Epithelial cell of alveolus of lung (primary cell): ENCODE data around the gene CEACAM18. TPM values are rescaled to one million over a fixed set of nuclear protein-coding genes. Genes with fewer than 3 reads are reported as not detected.

Experiments
- total RNA-seq: library from RNA; depleted of rRNA; stranded (reverse); fragments of >200 nt; gene quantifications from 2 replicates; pipeline ENCODE4 v1.2.1, GENCODE V29; 2015

The CEACAM18 gene
- not detected in 2 replicates for total RNA-seq

DNA sequence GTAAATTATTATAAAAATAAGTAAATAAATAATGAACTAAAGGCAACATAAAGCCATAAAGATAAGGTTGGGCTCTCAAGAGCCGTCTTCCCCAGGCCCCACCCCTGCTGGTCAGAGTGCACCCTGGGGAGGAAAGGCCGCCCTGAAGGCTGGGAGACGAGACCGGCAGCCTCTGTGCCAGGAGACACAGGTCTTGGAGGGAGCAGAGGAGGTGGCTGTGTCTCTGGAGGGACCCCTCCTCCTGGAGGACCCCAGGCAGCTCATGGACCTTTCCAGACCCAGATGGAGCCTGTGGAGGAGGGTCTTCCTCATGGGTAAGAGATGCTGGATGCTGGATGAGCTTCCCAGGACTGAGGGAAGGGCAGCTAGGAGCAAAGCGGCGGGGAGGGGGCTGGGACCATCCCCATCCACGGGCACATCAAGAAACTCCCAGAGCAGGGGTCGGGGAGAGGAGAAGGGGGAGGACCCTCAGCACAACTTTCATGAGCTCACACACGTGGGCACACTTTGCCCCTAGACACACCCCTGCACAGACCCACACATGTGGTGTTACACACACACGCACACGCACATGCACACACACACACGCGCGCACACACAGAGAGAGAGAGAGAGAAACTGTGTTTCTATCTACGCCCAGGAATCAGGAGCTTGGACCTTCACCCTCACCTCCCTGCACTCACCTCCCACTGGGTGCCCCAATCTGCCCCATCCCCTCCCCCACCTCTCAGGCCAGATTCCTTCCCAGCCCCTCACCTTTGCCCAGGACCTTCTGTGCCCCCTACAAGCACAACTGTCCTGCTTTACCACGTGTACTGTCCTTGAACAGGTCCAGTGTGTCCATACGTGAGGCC, at the start of gene CEACAM18:
CEACAM18 (plus strand) TSS at position 159 of the 854 bp plus-strand sequence.

DNA sequence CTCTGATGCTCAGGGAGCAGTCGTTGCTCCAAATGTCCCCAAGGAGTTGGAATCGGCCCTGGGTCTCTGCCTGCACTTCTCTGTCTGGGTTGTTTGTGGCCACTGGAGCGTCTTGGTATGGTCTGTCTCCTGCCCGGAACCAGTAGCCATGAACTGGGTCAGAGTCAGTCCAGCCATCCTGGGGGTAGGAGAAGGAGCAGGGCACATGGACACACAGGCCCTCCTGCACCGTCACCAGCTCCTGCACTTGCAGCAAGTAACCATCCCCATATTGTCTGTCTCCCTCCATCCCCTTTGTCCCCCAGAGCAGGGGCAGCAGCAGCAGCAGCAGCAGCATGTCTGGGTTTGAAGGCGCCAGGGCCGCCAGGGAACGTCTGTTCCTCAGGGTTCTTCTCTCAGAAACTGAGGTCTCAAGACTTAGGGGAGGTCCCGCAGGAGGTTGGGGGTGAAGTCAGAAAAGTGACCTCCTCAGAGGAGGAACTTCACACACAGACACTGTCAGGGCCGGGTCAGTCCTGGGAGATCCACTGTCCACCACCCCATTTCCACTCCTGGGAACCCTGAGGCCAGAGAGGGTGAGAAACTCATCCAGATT, 20.2 kb upstream of the CEACAM18 start, which contains the start of gene SIGLEC8:
SIGLEC8 (minus strand) TSS at position 404 of the 595 bp plus-strand sequence; CDS start at position 337, 67 bp downstream.

DNA sequence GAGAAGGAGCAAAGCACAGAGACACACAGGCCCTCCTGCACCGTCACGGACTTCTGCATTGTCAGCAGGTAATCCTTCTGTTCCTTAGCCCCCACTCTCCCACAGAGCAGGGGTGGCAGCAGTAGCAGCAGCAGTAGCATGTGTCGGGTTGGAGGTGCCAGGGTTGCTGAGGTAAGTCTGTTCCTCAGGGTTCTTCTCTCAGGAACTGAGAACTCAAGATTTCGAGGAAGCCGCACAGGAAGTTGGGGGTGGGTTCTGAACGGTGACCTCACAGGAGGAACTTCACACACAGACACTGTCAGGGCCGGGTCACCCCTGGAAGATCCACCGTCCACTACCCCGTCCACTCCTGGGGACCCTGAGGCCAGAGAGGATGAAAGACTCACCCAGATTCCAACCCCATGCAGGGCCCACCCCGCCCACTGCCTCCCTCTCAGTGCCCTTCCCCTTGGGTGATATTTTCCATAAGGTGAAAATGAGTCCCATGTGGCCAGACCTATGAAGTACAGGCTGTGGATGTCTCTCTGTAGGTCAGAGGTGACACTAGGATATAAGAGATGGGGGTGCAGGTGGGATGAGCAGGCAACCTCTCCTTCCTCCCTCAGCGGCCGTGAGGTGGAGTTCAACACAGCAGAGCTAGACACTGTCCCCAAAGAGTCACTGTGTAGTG, 23.4 kb downstream of the CEACAM18 start, which contains the start of gene SIGLEC12:
SIGLEC12 (minus strand) TSS at position 207 of the 670 bp plus-strand sequence; CDS start at position 140, 67 bp downstream.

DNA sequence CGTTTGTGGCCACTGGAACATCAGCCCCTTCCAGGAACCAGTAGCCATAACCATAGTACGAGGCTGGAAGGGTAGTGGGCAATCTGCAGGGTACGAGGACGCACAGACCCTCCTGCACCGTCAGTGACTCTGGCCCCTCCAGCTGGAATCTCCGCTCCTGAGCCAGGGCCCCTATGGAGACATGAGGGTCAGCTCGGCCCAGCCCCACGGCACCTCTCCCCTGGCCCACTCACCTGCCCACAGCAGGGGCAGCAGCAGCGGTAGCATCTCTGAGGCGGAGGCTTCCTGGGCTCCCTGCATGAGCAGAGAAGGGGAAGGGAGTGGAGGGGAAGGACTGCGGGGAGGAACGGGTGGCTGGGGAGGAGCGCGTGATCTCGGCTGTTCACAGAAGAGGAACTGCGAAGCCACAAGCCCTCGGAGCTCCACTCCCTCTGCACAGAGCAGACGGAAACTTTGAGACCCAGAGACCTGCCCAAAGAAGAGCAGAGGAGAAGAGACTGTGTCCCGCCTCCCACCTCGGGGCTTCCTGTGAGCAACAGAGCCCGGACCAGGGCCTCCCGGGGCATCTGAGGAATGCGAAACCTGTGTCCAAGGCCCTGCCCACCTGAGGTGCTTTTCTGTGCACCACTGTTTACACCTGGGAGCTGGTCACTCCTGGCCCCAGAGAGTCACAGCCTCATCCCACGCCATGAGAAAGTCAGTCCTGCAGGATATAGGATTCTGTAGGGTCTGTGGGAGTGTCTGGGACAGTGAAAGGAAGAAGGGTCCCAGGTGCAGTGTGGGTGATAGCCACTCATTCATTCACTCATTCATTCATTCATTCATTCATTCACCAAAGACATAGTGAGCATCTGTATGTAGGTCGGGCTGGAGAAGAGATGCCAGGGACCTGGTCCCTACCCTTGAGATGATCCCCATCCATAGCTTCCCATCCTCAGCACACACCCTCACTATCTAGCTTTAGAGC, 53.3 kb downstream of the CEACAM18 start, which contains the start of gene SIGLEC6:
SIGLEC6 (minus strand) TSS at position 322 of the 967 bp plus-strand sequence; CDS start at position 300, 22 bp downstream.

Other genes starting within 250 kb of the CEACAM18 start
- gene SIGLECL1, start 227.5 kb upstream of the CEACAM18 start, total RNA-seq: not detected in 2 replicates
- gene IGLON5, start 166.9 kb upstream of the CEACAM18 start, total RNA-seq: under 0.01 and 1.8 TPM in 2 replicates
- gene VSIG10L, start 136.4 kb upstream of the CEACAM18 start, total RNA-seq: 0.91 and 1.8 TPM in 2 replicates
- 103 and 128 TPM in 2 replicates for gene ETFB, start 112.2 kb upstream of the CEACAM18 start, total RNA-seq
- not detected in 2 replicates for gene CLDND2, start 109.5 kb upstream of the CEACAM18 start, total RNA-seq
- gene NKG7, start 105.9 kb upstream of the CEACAM18 start, total RNA-seq: not detected in 2 replicates
- not detected in 2 replicates for gene LIM2, start 90.6 kb upstream of the CEACAM18 start, total RNA-seq
- gene C19orf84, start 87.9 kb upstream of the CEACAM18 start, total RNA-seq: not detected in 2 replicates
- not detected in 2 replicates for gene SIGLEC10, start 60.9 kb upstream of the CEACAM18 start, total RNA-seq
- not detected in 2 replicates for gene SIGLEC8, start 20.1 kb upstream of the CEACAM18 start, total RNA-seq
- not detected in 2 replicates for gene SIGLEC12, start 23.3 kb downstream of the CEACAM18 start, total RNA-seq
- not detected in 2 replicates for gene SIGLEC6, start 53.1 kb downstream of the CEACAM18 start, total RNA-seq
- 2.8 and 4.6 TPM in 2 replicates for gene ZNF175, start 92.7 kb downstream of the CEACAM18 start, total RNA-seq
- not detected in 2 replicates for gene SIGLEC5, start 151.9 kb downstream of the CEACAM18 start, total RNA-seq
- 0.13 TPM in 1 of 2 replicates, not detected in the other for gene SIGLEC14, start 168.3 kb downstream of the CEACAM18 start, total RNA-seq
- gene SPACA6, start 214.8 kb downstream of the CEACAM18 start, total RNA-seq: 2.8 and 3.9 TPM in 2 replicates
- gene HAS1, start 245.5 kb downstream of the CEACAM18 start, total RNA-seq: 0.52 and 1.8 TPM in 2 replicates